H1 (cell line): ENCODE data around the gene FARP2. TPM values are rescaled to one million over a fixed set of nuclear protein-coding genes. Genes with fewer than 3 reads are reported as not detected.

Experiments used
- CTCF ChIA-PET: fragments of 300-600 bp; sonication (Branson Sonifier 250); formaldehyde crosslinking; loops from one replicate; lab custom pipeline; 2021; ENCODE audit not compliant: partially characterized antibody; lab: Charles Lee
- POLR2A ChIA-PET: fragments of 300-600 bp; sonication (Branson Sonifier 250); formaldehyde crosslinking; loops from one replicate; lab custom pipeline; 2021; ENCODE audit warnings: inconsistent platforms; ENCODE audit not compliant: partially characterized antibody; lab: Charles Lee
- DNase-seq, 2 experiments: peaks; one replicate each; pipeline versions ENCODE4 v3.0.0 to v3.0.0-alpha.2; 2010 to 2022; ENCODE audit warnings: low spot score in 2 of 2, low read depth in 1 of 2, mixed read lengths in 1 of 2
- FAIRE-seq: peaks from 2 replicates; lab custom pipeline; 2011; peaks lifted over from hg19 to GRCh38; lab: Jason Lieb, UNC
- H2AFZ ChIP-seq: 2 replicates; pipeline ENCODE4 v1.8.1; 2012; ENCODE audit warnings: low read length, inconsistent platforms
- H2AK5ac ChIP-seq: 2 replicates; pipeline ENCODE4 v1.6.1; 2013; ENCODE audit warnings: low read depth, low read length
- H2BK120ac ChIP-seq: replicated peaks from 2 replicates; pipeline ENCODE3; 2013; ENCODE audit warnings: low read depth, low read length, inconsistent platforms
- H2BK12ac ChIP-seq: 2 replicates; pipeline ENCODE4 v1.6.1; 2013; ENCODE audit warnings: low read depth, low read length
- H2BK15ac ChIP-seq: 2 replicates; pipeline ENCODE4 v1.6.1; 2013; ENCODE audit warnings: low read length
- H2BK20ac ChIP-seq: 2 replicates; pipeline ENCODE4 v1.6.1; 2013; ENCODE audit warnings: low read length
- H2BK5ac ChIP-seq: 2 replicates; pipeline ENCODE4 v1.6.1; 2013; ENCODE audit warnings: low read depth, low read length
- H3K14ac ChIP-seq: 2 replicates; pipeline ENCODE4 v1.6.1; 2013; ENCODE audit warnings: inconsistent platforms; ENCODE audit not compliant: insufficient read length
- H3K18ac ChIP-seq: 2 replicates; pipeline ENCODE4 v1.6.1; 2013; ENCODE audit warnings: low read length; ENCODE audit errors: extremely low read depth
- H3K23ac ChIP-seq: 2 replicates; pipeline ENCODE4 v1.6.1; 2013; ENCODE audit warnings: inconsistent platforms; ENCODE audit not compliant: insufficient read length
- H3K23me2 ChIP-seq: 2 replicates; pipeline ENCODE4 v1.6.1; 2013; ENCODE audit warnings: low read depth, low read length
- H3K27ac ChIP-seq: 2 replicates; pipeline ENCODE4 v1.6.1; 2011; ENCODE audit warnings: low read depth, low read length, inconsistent platforms
- H3K27me3 ChIP-seq, 4 experiments: replicated peaks in 1 of 4; 1 replicate in 1 of 4; 2 replicates in 3 of 4; pipeline versions ENCODE4 v1.6.1 to v1.8.1; 2011 to 2013; ENCODE audit warnings: low read length in 3 of 4, mild to moderate bottlenecking in 3 of 4, inconsistent platforms in 2 of 4, mixed read lengths in 2 of 4, moderate library complexity in 1 of 4; ENCODE audit not compliant: control insufficient read depth in 3 of 4, insufficient read depth in 3 of 4; ENCODE audit errors: extremely low read depth in 1 of 4
- H3K36me3 ChIP-seq, 4 experiments: 2 replicates each; pipeline versions ENCODE4 v1.6.1 to v1.8.1; 2011 to 2013; ENCODE audit warnings: mild to moderate bottlenecking in 4 of 4, low read length in 3 of 4, moderate library complexity in 2 of 4, control low read depth in 1 of 4, inconsistent platforms in 1 of 4; ENCODE audit not compliant: insufficient read depth in 4 of 4, control insufficient read depth in 2 of 4
- H3K4ac ChIP-seq: replicated peaks from 2 replicates; pipeline ENCODE3; 2013; ENCODE audit warnings: low read length, low read depth, mixed read lengths, inconsistent platforms; ENCODE audit not compliant: insufficient read length
- H3K4me1 ChIP-seq, 4 experiments: replicated peaks in 1 of 4; 1 replicate in 1 of 4; 2 replicates in 3 of 4; pipeline versions ENCODE4 v1.6.1 to v1.8.1; 2011 to 2013; ENCODE audit warnings: low read length in 3 of 4, inconsistent platforms in 2 of 4, mixed read lengths in 1 of 4; ENCODE audit not compliant: insufficient read depth in 4 of 4, control insufficient read depth in 3 of 4
- H3K4me2 ChIP-seq, 2 experiments: 2 replicates each; pipeline versions ENCODE4 v1.6.1 to v1.8.1; 2011 to 2013; ENCODE audit warnings: low read depth in 2 of 2, low read length in 2 of 2, control low read depth in 1 of 2, inconsistent platforms in 1 of 2, mild to moderate bottlenecking in 1 of 2; ENCODE audit not compliant: insufficient read depth in 1 of 2
- H3K4me3 ChIP-seq, 4 experiments: fragments of 200-600, 300-600 bp in 1 of 4; sonication (generic), shearing (Covaris generic), sonication (Bioruptor Twin) in 1 of 4; 2 replicates each; pipeline versions ENCODE4 v1.5.1 to v1.8.1; 2011 to 2016; ENCODE audit warnings: low read length in 4 of 4, low read depth in 3 of 4, control low read depth in 2 of 4, inconsistent platforms in 2 of 4, mild to moderate bottlenecking in 2 of 4, mixed read lengths in 1 of 4, moderate library complexity in 1 of 4; ENCODE audit not compliant: insufficient read depth in 2 of 4; ENCODE audit errors: extremely low read depth in 1 of 4
- H3K56ac ChIP-seq: replicated peaks from 2 replicates; pipeline ENCODE3; 2013; ENCODE audit warnings: low read depth, mild to moderate bottlenecking, mixed read lengths, low read length, inconsistent platforms; ENCODE audit not compliant: insufficient read length
- H3K79me1 ChIP-seq: 2 replicates; pipeline ENCODE4 v1.6.1; 2013; ENCODE audit warnings: low read depth, low read length, control low read depth
- H3K79me2 ChIP-seq, 2 experiments: 2 replicates each; pipeline versions ENCODE4 v1.6.1 to v1.8.1; 2012 to 2013; ENCODE audit warnings: low read length in 2 of 2, mild to moderate bottlenecking in 2 of 2, inconsistent platforms in 1 of 2; ENCODE audit not compliant: insufficient read depth in 2 of 2, control insufficient read depth in 1 of 2
- H3K9ac ChIP-seq, 4 experiments: replicated peaks in 1 of 4; 1 replicate in 1 of 4; 2 replicates in 3 of 4; pipeline versions ENCODE4 v1.6.1 to v1.8.1; 2011 to 2013; ENCODE audit warnings: low read depth in 3 of 4, low read length in 3 of 4, control low read depth in 2 of 4, mild to moderate bottlenecking in 2 of 4, moderate library complexity in 2 of 4, inconsistent platforms in 1 of 4; ENCODE audit errors: extremely low read depth in 1 of 4
- H3K9me3 ChIP-seq, 2 experiments: 2 replicates each; pipeline versions ENCODE4 v1.6.1 to v1.8.1; 2012 to 2013; ENCODE audit warnings: mild to moderate bottlenecking in 2 of 2, moderate library complexity in 2 of 2, control low read depth in 1 of 2, inconsistent platforms in 1 of 2, low read depth in 1 of 2, low read length in 1 of 2, mixed read lengths in 1 of 2; ENCODE audit not compliant: insufficient read depth in 2 of 2
- H4K20me1 ChIP-seq, 2 experiments: replicated peaks in 1 of 2; 2 replicates each; pipeline versions ENCODE3 to v1.8.1; 2011 to 2013; ENCODE audit warnings: inconsistent platforms in 2 of 2, low read length in 2 of 2, mild to moderate bottlenecking in 1 of 2; ENCODE audit not compliant: insufficient read depth in 2 of 2, control insufficient read depth in 1 of 2
- H4K5ac ChIP-seq: 2 replicates; pipeline ENCODE4 v1.6.1; 2013; ENCODE audit warnings: low read length, low read depth, mixed read lengths, inconsistent platforms; ENCODE audit not compliant: insufficient read length
- H4K8ac ChIP-seq: 2 replicates; pipeline ENCODE4 v1.8.0; 2013; ENCODE audit warnings: mild to moderate bottlenecking, moderate library complexity, low read length, inconsistent platforms; ENCODE audit not compliant: insufficient read depth; ENCODE audit errors: extremely low read depth
- H4K91ac ChIP-seq: replicated peaks from 2 replicates; pipeline ENCODE3; 2013; ENCODE audit warnings: low read length, mixed read lengths, inconsistent platforms; ENCODE audit not compliant: insufficient read length
- ASH2L ChIP-seq: fragments of 200-600, 300-600 bp; sonication (generic); IDR thresholded peaks from one replicate; pipeline ENCODE4 v1.7.1; 2017; ENCODE audit warnings: low read length
- EP300 ChIP-seq, 2 experiments: IDR thresholded peaks; 1 replicate in 1 of 2; 2 replicates in 1 of 2; pipeline ENCODE4 v1.6.1; 2011 to 2012; ENCODE audit warnings: low read depth in 2 of 2, low read length in 2 of 2, mild to moderate bottlenecking in 2 of 2, borderline replicate concordance in 1 of 2, inconsistent platforms in 1 of 2, moderate library complexity in 1 of 2
- HDAC2 ChIP-seq, 2 experiments: fragments of 300-600 bp in 1 of 2; sonication (generic) in 1 of 2; IDR thresholded peaks; 2 replicates each; pipeline ENCODE4 v1.6.1; 2011 to 2012; ENCODE audit warnings: low read depth in 2 of 2, low read length in 2 of 2, mild to moderate bottlenecking in 2 of 2, moderate library complexity in 2 of 2, borderline replicate concordance in 1 of 2, inconsistent platforms in 1 of 2
- JUN ChIP-seq: IDR thresholded peaks from 2 replicates; pipeline ENCODE4 v1.6.1; 2011; ENCODE audit warnings: low read depth, mild to moderate bottlenecking, improper control_type of control experiment, low read length
- MAFK ChIP-seq: IDR thresholded peaks from 2 replicates; pipeline ENCODE4 v1.6.1; 2012; ENCODE audit warnings: low read depth, mild to moderate bottlenecking, improper control_type of control experiment, low read length
- RXRA ChIP-seq: IDR thresholded peaks from 2 replicates; pipeline ENCODE4 v1.6.1; 2011; ENCODE audit warnings: low read depth, mild to moderate bottlenecking, low read length, moderate library complexity; ENCODE audit not compliant: insufficient read depth
- YY1 ChIP-seq: IDR thresholded peaks from 2 replicates; pipeline ENCODE4 v1.6.1; 2011; ENCODE audit warnings: low read depth, mild to moderate bottlenecking, low read length
- WGBS, 2 experiments: shearing (Covaris generic) in 1 of 2; methylation state at CpG; one replicate each; pipeline versions ENCODE4 v1.1.6 to v1.1.7; 2013 to 2015; ENCODE audit warnings: low lambda C conversion rate in 2 of 2, mixed read lengths in 2 of 2, inconsistent platforms in 1 of 2, low coverage in 1 of 2, missing lambda C conversion rate in 1 of 2; ENCODE audit not compliant: insufficient replicate concordance in 2 of 2, insufficient coverage in 1 of 2, insufficient read length in 1 of 2; ENCODE audit errors: extremely low coverage in 1 of 2, missing lambda C conversion rate in 1 of 2; 5-methylcytosine and 5-hydroxymethylcytosine counted together
- polyA plus RNA-seq, 7 experiments: library from polyadenylated mRNA; depleted of rRNA in 3 of 7; stranded (reverse) in 5 of 7; unstranded in 2 of 7; fragments of >200 nt in 5 of 7; fragments of 200-250 nt in 2 of 7; gene quantifications; 1 replicate in 5 of 7; 2 replicates in 1 of 7; 4 replicates in 1 of 7; pipeline versions ENCODE4 v1.2.1 to v1.2.3, GENCODE V29; 2011 to 2013; ENCODE audit warnings: missing spikeins in 2 of 7, mixed read lengths in 2 of 7
- total RNA-seq: library from RNA; stranded (reverse); fragmentation: NEBNext Ultra II Directional; extraction: Animal tissue kit (Norgen Biotek cat#: 25700); gene quantifications from 2 replicates; pipeline ENCODE4 v1.2.1, GENCODE V29; 2021

FARP2 gene
- total and polyA plus RNA-seq, 2 of the 8 experiments (the other 6 are each of a cell fraction or from before 2014, with no cell fraction given) = 12.4 to 33.4 TPM

DNA sequence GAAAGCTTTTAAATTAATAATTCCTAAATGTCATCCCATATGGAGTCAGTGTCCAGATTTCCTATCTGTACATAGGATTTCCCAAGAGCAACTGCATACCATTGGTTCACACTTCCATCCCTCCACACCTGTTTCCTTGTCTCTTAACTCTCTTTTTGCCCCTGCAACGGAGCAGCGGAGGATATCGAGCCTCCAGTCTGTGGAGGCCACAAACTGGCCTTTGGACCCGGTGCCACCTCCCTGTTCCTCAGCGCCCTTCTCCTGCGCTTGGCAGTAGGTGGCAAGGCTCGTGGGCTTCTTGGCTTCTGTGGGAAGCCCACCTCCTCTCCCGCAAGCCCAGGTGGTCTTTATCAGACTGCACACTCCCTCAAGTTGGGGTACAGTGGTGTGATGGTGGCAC is 176.1 kb downstream of the FARP2 start:
- H3K9me3 ChIP-seq = no peaks in the 10 kb centered on the region
- no peak overlapping the region for H2BK5ac ChIP-seq
- no peaks in the 10 kb centered on the region for H3K36me3 ChIP-seq
- no peak overlapping the region for H2BK12ac ChIP-seq
- H2BK20ac ChIP-seq = no peak overlapping the region
- no peak overlapping the region for H3K27ac ChIP-seq
- no peak overlapping the region for H3K4ac ChIP-seq
- H4K91ac ChIP-seq = no peak overlapping the region
- DNase-seq (no peak), FAIRE-seq (no peak)
- H3K4me2 ChIP-seq = no peak overlapping the region
- no peaks in the 10 kb centered on the region for H3K79me1 ChIP-seq
- no peaks in the 10 kb centered on the region for H4K20me1 ChIP-seq
- H4K8ac ChIP-seq = peak overlapping the region; percentile 51; the same call in 1 of the 2 replicates
- no peak overlapping the region for H3K9ac ChIP-seq
- H2BK15ac ChIP-seq = no peak overlapping the region
- TF ChIP-seq RXRA = no peak
- no peak for TF ChIP-seq ASH2L
- no peak for TF ChIP-seq HDAC2 (IDR thresholded peaks at IDR 0.05; ENCODE audit: borderline replicate concordance in 1 of 2, low read depth in 2 of 2, low read length in 2 of 2)
- TF ChIP-seq JUN = no peak
- TF ChIP-seq EP300 (IDR thresholded peaks at IDR 0.05; ENCODE audit: borderline replicate concordance in 1 of 2, low read depth in 2 of 2, low read length in 2 of 2) = no peak
- TF ChIP-seq MAFK = no peak
- TF ChIP-seq YY1 = no peak
- H3K4me1 ChIP-seq = no peaks in the 10 kb centered on the region; a peak in 1 of 7 replicates
- no peak overlapping the region for H2BK120ac ChIP-seq
- WGBS, 2 experiments = 83% methylated on average over 8 of the region's 8 CpGs; no CpG with 5 or more reads in 1 of the 2 experiments
- no peak overlapping the region; the same call in 1 of the 2 replicates for H3K18ac ChIP-seq
- H2AK5ac ChIP-seq = no peak overlapping the region
- H3K56ac ChIP-seq = no peak overlapping the region
- H2AFZ ChIP-seq = no peak overlapping the region
- no peaks in the 10 kb centered on the region for H3K23me2 ChIP-seq
- POLR2A ChIA-PET = no interaction called here
- no peak overlapping the region for H3K4me3 ChIP-seq
- H3K23ac ChIP-seq = no peak overlapping the region
- CTCF ChIA-PET = interaction anchor here (0.8 to 1.4 kb wide), 2 partner anchors 19 to 27 kb away, joined by 3 to 4 read pairs; no protein-coding TSS in a partner anchor
- H3K27me3 ChIP-seq = no peaks in the 10 kb centered on the region
- no peaks in the 10 kb centered on the region for H3K79me2 ChIP-seq
- no peak overlapping the region for H4K5ac ChIP-seq
- no peak overlapping the region for H3K14ac ChIP-seq
